ENCODE data around the gene VAMP2.

The VAMP2 gene

GRCh38 chr17:8156246-8156992 lies 6.3 kb downstream of the VAMP2 start:
- peak; percentile 96 for DNase-seq

- no peak for DNase-seq
Measured at GRCh38 chr17:8155996-8156245, 6.8 kb downstream of the VAMP2 start.

- no peak for DNase-seq
Measured at GRCh38 chr17:8155231-8155995, 7.3 kb downstream of the VAMP2 start.

GRCh38 chr17:8154608-8155155 lies 8.1 kb downstream of the VAMP2 start:
- DNase-seq = no peak

- DNase-seq = peak; percentile 82
Measured at GRCh38 chr17:8153957-8154607, 8.7 kb downstream of the VAMP2 start.

- DNase-seq = peak; percentile 55
Measured at GRCh38 chr17:8153525-8153956, 9.2 kb downstream of the VAMP2 start.

GRCh38 chr17:8153031-8153451 lies 9.7 kb downstream of the VAMP2 start:
- no peak for DNase-seq

GRCh38 chr17:8152112-8152775 lies 10.5 kb downstream of the VAMP2 start, which contains the start of gene PER1:
Gene PER1, minus strand, starts transcription at chr17:8152404. Its CDS starts 1,698 bp downstream, at chr17:8150706.
- DNase-seq = peak; percentile 89

GRCh38 chr17:8151641-8152111 lies 11.1 kb downstream of the VAMP2 start:
- no peak for DNase-seq

- peak; percentile 89 for DNase-seq
Measured at GRCh38 chr17:8151120-8151640, 11.6 kb downstream of the VAMP2 start.

GRCh38 chr17:8150194-8151119 lies 12.3 kb downstream of the VAMP2 start:
- DNase-seq = no peak

GRCh38 chr17:8149419-8150193 lies 13.1 kb downstream of the VAMP2 start:
- DNase-seq = no peak

- DNase-seq = no peak
Measured at GRCh38 chr17:8148560-8148959, 14.2 kb downstream of the VAMP2 start.

GRCh38 chr17:8147805-8148404 lies 14.8 kb downstream of the VAMP2 start:
- DNase-seq = no peak

- no peak for DNase-seq
Measured at GRCh38 chr17:8147141-8147804, 15.5 kb downstream of the VAMP2 start.

GRCh38 chr17:8146381-8147140 lies 16.2 kb downstream of the VAMP2 start:
- no peak for DNase-seq

GRCh38 chr17:8145811-8146210 lies 16.9 kb downstream of the VAMP2 start:
- no peak for DNase-seq

Data from right kidney (tissue), 1 donor.